Stimulated activated naive CD4-positive, alpha-beta T cell (primary cell): ENCODE measurements around the gene TLE5.
A peak's percentile ranks its signal among the peaks of the same experiment; 100 is the strongest.

Experiments used
- DNase-seq, 6 experiments: peaks; one replicate each; lab custom pipeline; 2025; lab: John Stamatoyannopoulos, UW

Gene TLE5

DNA sequence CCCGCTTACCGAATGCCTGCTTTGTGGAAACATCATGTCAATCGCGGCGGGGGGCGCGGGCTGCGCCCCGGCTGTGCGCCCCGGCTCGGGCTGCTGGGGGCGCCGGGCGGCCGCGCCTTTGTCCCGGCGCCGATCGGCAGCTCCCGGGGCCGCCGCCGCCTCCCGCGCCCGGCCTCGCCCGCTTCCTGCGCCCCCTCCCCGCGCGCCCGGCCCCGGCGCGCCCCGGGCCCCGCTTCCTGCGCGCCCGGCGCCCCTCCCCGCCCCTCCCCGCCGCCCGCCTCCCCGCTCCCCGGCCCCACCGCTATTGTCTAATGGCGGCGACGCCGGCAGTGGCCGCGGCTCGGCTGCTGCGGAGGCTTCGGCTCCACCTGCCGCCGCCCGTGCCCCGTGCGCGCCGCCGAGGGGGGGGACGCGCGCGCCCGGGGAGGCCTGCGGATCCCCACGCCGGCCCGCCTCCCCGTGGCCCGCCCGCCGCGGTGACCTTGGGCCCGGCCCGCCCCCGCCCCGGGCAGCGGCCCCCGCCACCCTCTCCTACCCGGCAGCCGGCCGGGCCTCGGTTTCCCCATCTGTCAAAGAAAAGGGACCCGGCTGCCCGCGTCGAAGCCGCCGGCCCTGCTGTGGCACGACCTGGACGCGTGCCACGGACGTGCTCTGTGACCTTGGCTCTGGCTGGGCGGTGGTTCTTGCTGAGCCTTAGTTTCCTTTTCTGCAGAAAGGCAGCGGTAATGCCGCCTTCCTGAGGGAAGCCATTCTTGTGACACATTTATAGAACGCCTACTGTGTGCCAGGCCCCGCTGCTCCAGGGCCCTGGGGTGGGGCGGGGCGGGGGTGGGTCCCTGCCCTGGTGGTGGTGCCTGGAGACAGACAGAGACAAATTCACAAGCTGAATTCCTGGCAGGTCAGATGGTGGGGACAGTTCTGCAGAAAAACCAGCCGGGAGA, at the start of gene TLE5:
Gene TLE5 (minus strand): TSS at position 331 of the 941 bp plus-strand sequence. CDS start 295 bp downstream, at position 36.
- DNase-seq, result peak; percentile 61 to 82 (median 68)

- no peak for DNase-seq
These were observed 49.4 kb upstream of the TLE5 start for GRCh38 chr19:3111586-3112247.

GRCh38 chr19:3110126-3110825, 48.0 kb upstream of the TLE5 start:
- no peak for DNase-seq

- DNase-seq, result no peak
These were observed 47.2 kb upstream of the TLE5 start for GRCh38 chr19:3109491-3109890.

GRCh38 chr19:3108775-3109174, 46.5 kb upstream of the TLE5 start:
- DNase-seq, result peak in 5 of 6 experiments; percentile 48 to 71 (median 60)

DNA sequence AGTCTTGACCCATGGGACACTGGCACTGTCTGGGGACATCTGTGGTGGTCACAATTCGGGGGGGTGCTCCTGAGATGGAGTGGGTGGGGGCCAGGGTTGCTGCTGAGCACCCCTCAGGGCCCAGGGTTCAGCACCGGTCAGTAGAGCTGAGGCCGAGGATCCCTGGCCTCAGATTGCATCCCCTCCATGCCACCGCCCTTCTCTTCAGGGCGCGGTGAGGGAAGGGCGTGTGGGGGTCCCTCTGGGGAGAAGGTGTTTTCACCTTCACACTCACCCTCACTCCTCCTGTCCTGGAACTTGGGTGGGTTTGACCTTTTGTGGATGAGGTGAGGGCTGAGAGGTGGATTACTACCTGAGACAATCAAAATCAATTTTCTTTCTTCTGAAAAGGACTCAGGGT, 45.4 kb upstream of the TLE5 start:
- DNase-seq, result no peak

GRCh38 chr19:3106509-3107141, 44.3 kb upstream of the TLE5 start:
- no peak for DNase-seq

GRCh38 chr19:3105641-3106508, 43.6 kb upstream of the TLE5 start:
- no peak for DNase-seq

GRCh38 chr19:3104708-3104983, 42.4 kb upstream of the TLE5 start:
- DNase-seq, result no peak

- DNase-seq, result no peak
These were observed 40.2 kb upstream of the TLE5 start for GRCh38 chr19:3102239-3103140.

- DNase-seq, result no peak
These were observed 38.7 kb upstream of the TLE5 start for GRCh38 chr19:3100747-3101730.

DNA sequence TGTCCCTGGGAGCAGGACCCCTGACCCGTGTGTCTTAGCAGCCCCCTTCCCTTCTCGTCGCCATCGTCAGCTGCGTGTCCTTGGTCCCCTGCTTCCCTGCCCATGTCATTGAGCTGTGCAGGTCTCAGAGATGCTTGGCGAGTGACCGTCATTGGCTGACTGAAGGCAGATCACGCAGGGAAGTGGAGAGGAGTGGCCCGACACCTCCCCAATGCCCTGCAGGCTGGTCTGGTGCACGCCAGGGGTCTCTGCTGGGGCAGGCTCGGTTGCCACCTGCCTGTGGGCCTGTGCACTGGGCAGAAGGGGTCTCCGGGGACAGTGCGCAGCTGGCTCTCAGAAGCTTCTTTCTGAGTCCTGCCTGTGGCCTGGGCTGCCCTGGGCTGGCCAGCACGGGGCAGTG, 38.0 kb upstream of the TLE5 start:
- DNase-seq, result no peak

DNA sequence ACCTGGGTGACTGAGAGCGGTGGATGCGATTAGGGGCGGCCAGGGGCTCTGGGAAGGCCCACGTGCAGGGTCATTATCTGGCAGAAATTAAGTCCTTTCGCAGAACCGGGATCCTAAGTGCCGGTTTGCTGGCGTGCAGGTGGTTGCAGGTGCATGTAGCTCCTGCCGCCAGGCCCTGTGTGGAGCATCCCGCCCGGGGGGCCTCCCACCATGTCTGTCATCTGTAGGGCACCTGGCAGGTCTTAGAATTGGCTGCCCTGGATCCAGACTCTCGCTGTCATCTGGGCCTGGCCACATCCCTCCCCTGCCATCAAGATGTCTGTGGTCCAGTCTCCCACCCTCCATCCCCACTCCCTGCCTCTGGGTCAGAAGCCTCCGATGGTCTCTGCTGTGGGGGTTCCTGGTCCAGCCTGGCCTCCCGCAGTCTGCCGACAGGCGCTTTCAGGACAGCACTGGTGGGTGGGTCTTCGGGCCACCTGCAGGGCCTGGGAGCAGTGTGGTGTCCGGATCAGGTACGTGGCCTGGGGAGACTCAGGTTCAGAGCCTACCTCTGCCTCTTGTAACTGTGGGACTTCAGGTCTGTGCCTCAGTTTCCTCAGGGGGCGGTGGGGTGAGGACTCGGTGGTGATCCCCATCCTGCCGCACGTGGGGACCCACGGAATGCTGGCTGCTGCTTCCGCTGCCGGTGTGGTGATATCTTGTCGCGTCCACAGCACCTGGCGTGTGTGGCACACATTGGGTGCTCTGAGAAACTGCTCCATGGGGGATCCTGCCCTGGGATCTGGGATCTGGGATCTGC, 37.3 kb upstream of the TLE5 start:
- DNase-seq, result no peak

- peak in 3 of 6 experiments; percentile 30 to 45 (median 36) for DNase-seq
These were observed 36.4 kb upstream of the TLE5 start for GRCh38 chr19:3098515-3099346.

DNA sequence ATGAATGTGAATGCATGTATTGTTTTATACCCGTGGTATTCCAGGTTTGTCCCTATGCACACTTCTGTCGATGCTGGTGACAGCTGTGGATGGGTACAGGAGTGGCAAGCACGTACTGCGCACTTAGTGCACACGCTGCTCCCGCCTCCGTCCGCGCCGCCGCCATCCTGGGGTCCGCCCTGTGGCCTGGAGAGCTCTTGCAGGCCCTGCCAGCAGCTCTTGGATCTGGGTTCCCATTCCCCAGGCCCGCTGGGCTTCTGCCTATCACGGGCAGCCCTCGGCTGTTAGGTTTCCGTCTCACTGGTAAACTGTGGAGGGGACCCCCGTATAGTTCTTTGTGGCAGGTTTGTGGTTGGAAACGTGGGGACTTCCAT, 35.8 kb upstream of the TLE5 start:
- no peak for DNase-seq

- DNase-seq, result no peak
These were observed 35.2 kb upstream of the TLE5 start for GRCh38 chr19:3097442-3097871.

- no peak for DNase-seq
These were observed 34.6 kb upstream of the TLE5 start for GRCh38 chr19:3096902-3097326.
